GM18520 (cell line): ENCODE data around the gene EPS8L2.
"Not testable (repeated sequence)": the region's sequence is repeated elsewhere in the genome, so short reads cannot be mapped to it uniquely, and the experiment has no call there.

Experiments used
- ATAC-seq: cut with Tn5 transposase; IDR thresholded peaks from one replicate; pipeline ENCODE4 v1.9.1; 2021; ENCODE audit not compliant: unreplicated experiment

The EPS8L2 gene

GRCh38 chr11:689625-690024, 16.4 kb upstream of the EPS8L2 start:
- ATAC-seq, result no peak

GRCh38 chr11:690244-690643, 15.8 kb upstream of the EPS8L2 start:
- ATAC-seq, result not testable (repeated sequence)

- no peak for ATAC-seq
Measured at GRCh38 chr11:690738-691633, 15.0 kb upstream of the EPS8L2 start.

- ATAC-seq, result no peak
Measured at GRCh38 chr11:691710-692590, 14.1 kb upstream of the EPS8L2 start.

GRCh38 chr11:692824-693414, 13.1 kb upstream of the EPS8L2 start:
- ATAC-seq, result no peak

- no peak for ATAC-seq
Measured at GRCh38 chr11:693415-693831, 12.6 kb upstream of the EPS8L2 start.

GRCh38 chr11:693887-694562, 12.0 kb upstream of the EPS8L2 start:
- ATAC-seq, result no peak

- peak; percentile 66 for ATAC-seq
Measured at GRCh38 chr11:694563-695287, 11.3 kb upstream of the EPS8L2 start, which contains the start of gene DEAF1. Gene DEAF1 (minus strand): TSS chr11:695222. CDS start chr11:695047, 175 bp downstream.

- no peak for ATAC-seq
Measured at GRCh38 chr11:695288-695537, 10.8 kb upstream of the EPS8L2 start.

GRCh38 chr11:695538-696248, 10.3 kb upstream of the EPS8L2 start, which contains the start of gene TMEM80:
Gene TMEM80 (plus strand): TSS chr11:695816. CDS start chr11:695828, 12 bp downstream.
- ATAC-seq, result peak; percentile 69

- no peak for ATAC-seq
Measured at GRCh38 chr11:696955-697491, 9.0 kb upstream of the EPS8L2 start.

GRCh38 chr11:697811-698311, 8.2 kb upstream of the EPS8L2 start:
- no peak for ATAC-seq

- ATAC-seq, result no peak
Measured at GRCh38 chr11:698493-699115, 7.4 kb upstream of the EPS8L2 start.

GRCh38 chr11:699116-699508, 6.9 kb upstream of the EPS8L2 start:
- no peak for ATAC-seq

- no peak for ATAC-seq
Measured at GRCh38 chr11:699753-700152, 6.3 kb upstream of the EPS8L2 start.

GRCh38 chr11:701741-702461, 4.1 kb upstream of the EPS8L2 start:
- ATAC-seq, result no peak

- ATAC-seq, result no peak
Measured at GRCh38 chr11:702462-703461, 3.3 kb upstream of the EPS8L2 start.
